H1 (cell line): ENCODE measurements around the gene BICD1. TPM values are rescaled to one million over a fixed set of nuclear protein-coding genes. Genes with fewer than 3 reads are reported as not detected.

Source experiments
- CTCF ChIA-PET: fragments of 300-600 bp; sonication (Branson Sonifier 250); formaldehyde crosslinking; loops from one replicate; lab custom pipeline; 2021; ENCODE audit not compliant: partially characterized antibody; lab: Charles Lee
- POLR2A ChIA-PET: fragments of 300-600 bp; sonication (Branson Sonifier 250); formaldehyde crosslinking; loops from one replicate; lab custom pipeline; 2021; ENCODE audit warnings: inconsistent platforms; ENCODE audit not compliant: partially characterized antibody; lab: Charles Lee
- DNase-seq, 2 experiments: peaks; one replicate each; pipeline versions ENCODE4 v3.0.0 to v3.0.0-alpha.2; 2010 to 2022; ENCODE audit warnings: low spot score in 2 of 2, low read depth in 1 of 2, mixed read lengths in 1 of 2
- FAIRE-seq: peaks from 2 replicates; lab custom pipeline; 2011; peaks lifted over from hg19 to GRCh38; lab: Jason Lieb, UNC
- H2AFZ ChIP-seq: 2 replicates; pipeline ENCODE4 v1.8.1; 2012; ENCODE audit warnings: low read length, inconsistent platforms
- H2AK5ac ChIP-seq: 2 replicates; pipeline ENCODE4 v1.6.1; 2013; ENCODE audit warnings: low read depth, low read length
- H2BK120ac ChIP-seq: replicated peaks from 2 replicates; pipeline ENCODE3; 2013; ENCODE audit warnings: low read depth, low read length, inconsistent platforms
- H2BK12ac ChIP-seq: 2 replicates; pipeline ENCODE4 v1.6.1; 2013; ENCODE audit warnings: low read depth, low read length
- H2BK15ac ChIP-seq: 2 replicates; pipeline ENCODE4 v1.6.1; 2013; ENCODE audit warnings: low read length
- H2BK20ac ChIP-seq: 2 replicates; pipeline ENCODE4 v1.6.1; 2013; ENCODE audit warnings: low read length
- H2BK5ac ChIP-seq: 2 replicates; pipeline ENCODE4 v1.6.1; 2013; ENCODE audit warnings: low read depth, low read length
- H3K14ac ChIP-seq: 2 replicates; pipeline ENCODE4 v1.6.1; 2013; ENCODE audit warnings: inconsistent platforms; ENCODE audit not compliant: insufficient read length
- H3K18ac ChIP-seq: 2 replicates; pipeline ENCODE4 v1.6.1; 2013; ENCODE audit warnings: low read length; ENCODE audit errors: extremely low read depth
- H3K23ac ChIP-seq: 2 replicates; pipeline ENCODE4 v1.6.1; 2013; ENCODE audit warnings: inconsistent platforms; ENCODE audit not compliant: insufficient read length
- H3K23me2 ChIP-seq: 2 replicates; pipeline ENCODE4 v1.6.1; 2013; ENCODE audit warnings: low read depth, low read length
- H3K27ac ChIP-seq: 2 replicates; pipeline ENCODE4 v1.6.1; 2011; ENCODE audit warnings: low read depth, low read length, inconsistent platforms
- H3K27me3 ChIP-seq, 4 experiments: replicated peaks in 1 of 4; 1 replicate in 1 of 4; 2 replicates in 3 of 4; pipeline versions ENCODE4 v1.6.1 to v1.8.1; 2011 to 2013; ENCODE audit warnings: low read length in 3 of 4, mild to moderate bottlenecking in 3 of 4, inconsistent platforms in 2 of 4, mixed read lengths in 2 of 4, moderate library complexity in 1 of 4; ENCODE audit not compliant: control insufficient read depth in 3 of 4, insufficient read depth in 3 of 4; ENCODE audit errors: extremely low read depth in 1 of 4
- H3K36me3 ChIP-seq, 4 experiments: 2 replicates each; pipeline versions ENCODE4 v1.6.1 to v1.8.1; 2011 to 2013; ENCODE audit warnings: mild to moderate bottlenecking in 4 of 4, low read length in 3 of 4, moderate library complexity in 2 of 4, control low read depth in 1 of 4, inconsistent platforms in 1 of 4; ENCODE audit not compliant: insufficient read depth in 4 of 4, control insufficient read depth in 2 of 4
- H3K4ac ChIP-seq: replicated peaks from 2 replicates; pipeline ENCODE3; 2013; ENCODE audit warnings: low read length, low read depth, mixed read lengths, inconsistent platforms; ENCODE audit not compliant: insufficient read length
- H3K4me1 ChIP-seq, 4 experiments: replicated peaks in 1 of 4; 1 replicate in 1 of 4; 2 replicates in 3 of 4; pipeline versions ENCODE4 v1.6.1 to v1.8.1; 2011 to 2013; ENCODE audit warnings: low read length in 3 of 4, inconsistent platforms in 2 of 4, mixed read lengths in 1 of 4; ENCODE audit not compliant: insufficient read depth in 4 of 4, control insufficient read depth in 3 of 4
- H3K4me2 ChIP-seq, 2 experiments: 2 replicates each; pipeline versions ENCODE4 v1.6.1 to v1.8.1; 2011 to 2013; ENCODE audit warnings: low read depth in 2 of 2, low read length in 2 of 2, control low read depth in 1 of 2, inconsistent platforms in 1 of 2, mild to moderate bottlenecking in 1 of 2; ENCODE audit not compliant: insufficient read depth in 1 of 2
- H3K4me3 ChIP-seq, 4 experiments: fragments of 200-600, 300-600 bp in 1 of 4; sonication (generic), shearing (Covaris generic), sonication (Bioruptor Twin) in 1 of 4; 2 replicates each; pipeline versions ENCODE4 v1.5.1 to v1.8.1; 2011 to 2016; ENCODE audit warnings: low read length in 4 of 4, low read depth in 3 of 4, control low read depth in 2 of 4, inconsistent platforms in 2 of 4, mild to moderate bottlenecking in 2 of 4, mixed read lengths in 1 of 4, moderate library complexity in 1 of 4; ENCODE audit not compliant: insufficient read depth in 2 of 4; ENCODE audit errors: extremely low read depth in 1 of 4
- H3K56ac ChIP-seq: replicated peaks from 2 replicates; pipeline ENCODE3; 2013; ENCODE audit warnings: low read depth, mild to moderate bottlenecking, mixed read lengths, low read length, inconsistent platforms; ENCODE audit not compliant: insufficient read length
- H3K79me1 ChIP-seq: 2 replicates; pipeline ENCODE4 v1.6.1; 2013; ENCODE audit warnings: low read depth, low read length, control low read depth
- H3K79me2 ChIP-seq, 2 experiments: 2 replicates each; pipeline versions ENCODE4 v1.6.1 to v1.8.1; 2012 to 2013; ENCODE audit warnings: low read length in 2 of 2, mild to moderate bottlenecking in 2 of 2, inconsistent platforms in 1 of 2; ENCODE audit not compliant: insufficient read depth in 2 of 2, control insufficient read depth in 1 of 2
- H3K9ac ChIP-seq, 4 experiments: replicated peaks in 1 of 4; 1 replicate in 1 of 4; 2 replicates in 3 of 4; pipeline versions ENCODE4 v1.6.1 to v1.8.1; 2011 to 2013; ENCODE audit warnings: low read depth in 3 of 4, low read length in 3 of 4, control low read depth in 2 of 4, mild to moderate bottlenecking in 2 of 4, moderate library complexity in 2 of 4, inconsistent platforms in 1 of 4; ENCODE audit errors: extremely low read depth in 1 of 4
- H3K9me3 ChIP-seq, 2 experiments: 2 replicates each; pipeline versions ENCODE4 v1.6.1 to v1.8.1; 2012 to 2013; ENCODE audit warnings: mild to moderate bottlenecking in 2 of 2, moderate library complexity in 2 of 2, control low read depth in 1 of 2, inconsistent platforms in 1 of 2, low read depth in 1 of 2, low read length in 1 of 2, mixed read lengths in 1 of 2; ENCODE audit not compliant: insufficient read depth in 2 of 2
- H4K20me1 ChIP-seq, 2 experiments: replicated peaks in 1 of 2; 2 replicates each; pipeline versions ENCODE3 to v1.8.1; 2011 to 2013; ENCODE audit warnings: inconsistent platforms in 2 of 2, low read length in 2 of 2, mild to moderate bottlenecking in 1 of 2; ENCODE audit not compliant: insufficient read depth in 2 of 2, control insufficient read depth in 1 of 2
- H4K5ac ChIP-seq: 2 replicates; pipeline ENCODE4 v1.6.1; 2013; ENCODE audit warnings: low read length, low read depth, mixed read lengths, inconsistent platforms; ENCODE audit not compliant: insufficient read length
- H4K8ac ChIP-seq: 2 replicates; pipeline ENCODE4 v1.8.0; 2013; ENCODE audit warnings: mild to moderate bottlenecking, moderate library complexity, low read length, inconsistent platforms; ENCODE audit not compliant: insufficient read depth; ENCODE audit errors: extremely low read depth
- H4K91ac ChIP-seq: replicated peaks from 2 replicates; pipeline ENCODE3; 2013; ENCODE audit warnings: low read length, mixed read lengths, inconsistent platforms; ENCODE audit not compliant: insufficient read length
- BCL11A ChIP-seq, 2 experiments: IDR thresholded peaks; one replicate each; pipeline ENCODE4 v1.6.1; 2011; ENCODE audit warnings: low read depth in 2 of 2, low read length in 2 of 2, mild to moderate bottlenecking in 2 of 2
- TEAD4 ChIP-seq: IDR thresholded peaks from 2 replicates; pipeline ENCODE4 v1.6.1; 2012; ENCODE audit warnings: low read depth, low read length, inconsistent platforms, mixed read lengths
- WGBS, 2 experiments: shearing (Covaris generic) in 1 of 2; methylation state at CpG; one replicate each; pipeline versions ENCODE4 v1.1.6 to v1.1.7; 2013 to 2015; ENCODE audit warnings: low lambda C conversion rate in 2 of 2, mixed read lengths in 2 of 2, inconsistent platforms in 1 of 2, low coverage in 1 of 2, missing lambda C conversion rate in 1 of 2; ENCODE audit not compliant: insufficient replicate concordance in 2 of 2, insufficient coverage in 1 of 2, insufficient read length in 1 of 2; ENCODE audit errors: extremely low coverage in 1 of 2, missing lambda C conversion rate in 1 of 2; 5-methylcytosine and 5-hydroxymethylcytosine counted together
- polyA plus RNA-seq, 7 experiments: library from polyadenylated mRNA; depleted of rRNA in 3 of 7; stranded (reverse) in 5 of 7; unstranded in 2 of 7; fragments of >200 nt in 5 of 7; fragments of 200-250 nt in 2 of 7; gene quantifications; 1 replicate in 5 of 7; 2 replicates in 1 of 7; 4 replicates in 1 of 7; pipeline versions ENCODE4 v1.2.1 to v1.2.3, GENCODE V29; 2011 to 2013; ENCODE audit warnings: missing spikeins in 2 of 7, mixed read lengths in 2 of 7
- total RNA-seq: library from RNA; stranded (reverse); fragmentation: NEBNext Ultra II Directional; extraction: Animal tissue kit (Norgen Biotek cat#: 25700); gene quantifications from 2 replicates; pipeline ENCODE4 v1.2.1, GENCODE V29; 2021

BICD1 gene
- total and polyA plus RNA-seq, 2 of the 8 experiments (the other 6 are each of a cell fraction or from before 2014, with no cell fraction given) = 34.1 to 58.4 TPM

DNA sequence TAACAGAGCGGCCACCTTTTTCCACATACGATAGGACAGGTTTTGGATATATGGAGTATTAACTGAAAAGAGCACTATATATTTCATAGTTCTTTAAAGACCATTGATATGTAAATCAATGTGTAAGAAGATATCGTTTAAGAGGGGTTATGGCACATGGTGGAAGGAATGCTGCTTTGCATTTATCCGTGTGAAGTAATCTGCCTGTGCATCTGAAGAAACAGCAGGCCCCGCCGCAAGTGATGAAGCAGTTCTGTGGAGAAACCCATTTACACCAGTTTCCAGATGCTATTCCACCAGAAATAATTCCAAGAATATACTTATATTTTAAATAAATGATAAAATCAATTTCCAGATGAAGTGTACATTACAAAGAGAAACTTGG is 72.4 kb downstream of the BICD1 start:
- peaks cover 0 to 9% (median 3%) of the 10 kb centered on the region in 4 experiments; a peak in 3 of 7 replicates for H3K4me1 ChIP-seq
- no peaks in the 10 kb centered on the region for H3K27me3 ChIP-seq
- no peaks in the 10 kb centered on the region for H3K79me1 ChIP-seq
- H3K14ac ChIP-seq = no peak overlapping the region
- CTCF ChIA-PET = interaction anchor here (0.6 to 1.1 kb wide), 2 partner anchors 13 to 543 kb away, joined by 3 read pairs; no protein-coding TSS in a partner anchor
- H2AFZ ChIP-seq = no peak overlapping the region
- no peak overlapping the region for H2AK5ac ChIP-seq
- no peak overlapping the region for H4K8ac ChIP-seq
- no peaks in the 10 kb centered on the region for H4K20me1 ChIP-seq
- no peak overlapping the region for H3K4me2 ChIP-seq
- H3K9ac ChIP-seq = no peak overlapping the region
- no peak for DNase-seq
- peaks cover 0 to under 1% (median 0%) of the 10 kb centered on the region in 4 experiments; a peak in 1 of 8 replicates for H3K36me3 ChIP-seq
- no peak overlapping the region for H3K56ac ChIP-seq
- no peak overlapping the region for H2BK120ac ChIP-seq
- H3K4me3 ChIP-seq = no peak overlapping the region
- no peak overlapping the region for H3K18ac ChIP-seq
- no peak for FAIRE-seq
- H3K79me2 ChIP-seq = peaks cover 0 to 40% of the 10 kb centered on the region in 2 experiments; a peak in 2 of 4 replicates
- no peaks in the 10 kb centered on the region for H3K23me2 ChIP-seq
- H2BK15ac ChIP-seq = no peak overlapping the region
- no peaks in the 10 kb centered on the region for H3K9me3 ChIP-seq
- 78% methylated on average over 6 of the region's 6 CpGs; no CpG with 5 or more reads in 1 of the 2 experiments for WGBS, 2 experiments
- no peak overlapping the region for H2BK5ac ChIP-seq
- H3K23ac ChIP-seq = no peak overlapping the region
- no peak overlapping the region for H4K5ac ChIP-seq
- no peak overlapping the region for H3K4ac ChIP-seq
- TF ChIP-seq BCL11A (IDR thresholded peaks at IDR 0.05; ENCODE audit: low read depth in 2 of 2, low read length in 2 of 2) (no peak), TEAD4 (0 out of 2 replicates have a peak, but pooled peaks have one; percentile 7)
- POLR2A ChIA-PET = interaction anchor here (1.5 kb wide), 1 partner anchor 26 kb away, joined by 3 read pairs; no protein-coding TSS in a partner anchor
- no peak overlapping the region for H2BK20ac ChIP-seq
- no peak overlapping the region for H2BK12ac ChIP-seq
- H4K91ac ChIP-seq = no peak overlapping the region
- no peak overlapping the region for H3K27ac ChIP-seq
